Measurements from ENCODE around the gene NDUFA9. TPM values are rescaled to one million over a fixed set of nuclear protein-coding genes. Genes with fewer than 3 reads are reported as not detected.

The NDUFA9 gene
- total and polyA plus RNA-seq, 2 of the 13 experiments (the other 11 are each of a cell fraction or from before 2014, with no cell fraction given) = 68.0 to 150 TPM

GRCh38 chr12:4690760-4691159 lies 41.8 kb downstream of the NDUFA9 start:
- intact Hi-C loops (cut with micrococcal nuclease; ENCODE audit: unreplicated experiment) (no loop called here), in situ Hi-C loops (cut with HindIII; ENCODE audit: extremely low pct_ligation_motif_present, low pct_unique_long_range_greater_than_20kb) (no loop called here)
- no peak for DNase-seq (ENCODE audit: low spot score)
- H3K36me3 ChIP-seq (replicated peaks in 1 of 2; ENCODE audit: control insufficient read depth in 1 of 2, insufficient read depth in 2 of 2, low read length in 2 of 2) = peaks cover 3 to 24% of the 10 kb centered on the region in 2 experiments
- no peaks in the 10 kb centered on the region for H4K20me1 ChIP-seq (ENCODE audit: insufficient read depth, low read length)
- no peaks in the 10 kb centered on the region for H3K4me1 ChIP-seq (ENCODE audit: insufficient read depth, low read length)
- H3K79me2 ChIP-seq (ENCODE audit: insufficient read depth, low read length) = no peaks in the 10 kb centered on the region
- H3K9me3 ChIP-seq (ENCODE audit: low read length) = no peaks in the 10 kb centered on the region
- ChIA-PET CTCF (ENCODE audit: low intra/inter-chr PET ratio, low total read pairs) (no interaction called here), POLR2A (no interaction called here)
- H2AFZ ChIP-seq (ENCODE audit: low read length) = no peak overlapping the region
- 99% methylated on average over 5 of the region's 5 CpGs for WGBS (ENCODE audit: low lambda C conversion rate)
- no peak overlapping the region for H3K9ac ChIP-seq (ENCODE audit: insufficient read depth, low read depth, low read length)
- no peak for FAIRE-seq
- H3K4me2 ChIP-seq (ENCODE audit: low read depth, low read length) = no peak overlapping the region
- TF ChIP-seq ZNF34 (CRISPR knock-in tag; IDR thresholded peaks at IDR 0.05; ENCODE audit: borderline replicate concordance) (no peak), THAP9 (CRISPR knock-in tag; IDR thresholded peaks at IDR 0.05; ENCODE audit: borderline replicate concordance) (no peak), ZNF552 (CRISPR knock-in tag; IDR thresholded peaks at IDR 0.05; ENCODE audit: borderline replicate concordance) (no peak), ZNF234 (CRISPR knock-in tag; conservative IDR thresholded peaks at IDR 0.05) (no peak), SRSF4 (IDR thresholded peaks at IDR 0.05; ENCODE audit: low read depth, low read length, poor library complexity, severe bottlenecking) (no peak), ZFY (CRISPR knock-in tag; IDR thresholded peaks at IDR 0.05) (no peak), ZNF468 (CRISPR knock-in tag; IDR thresholded peaks at IDR 0.05) (no peak), ZNF557 (CRISPR knock-in tag; IDR thresholded peaks at IDR 0.05) (no peak)
- no peaks in the 10 kb centered on the region for H3K27me3 ChIP-seq (ENCODE audit: control insufficient read depth in 1 of 2, insufficient read depth in 2 of 2, low read length in 2 of 2)
- no peak overlapping the region for H3K27ac ChIP-seq (ENCODE audit: extremely low read length, insufficient read depth, low read length)
- no peak overlapping the region for H3K4me3 ChIP-seq (replicated peaks in 1 of 3; ENCODE audit: insufficient read depth in 1 of 3, low read depth in 2 of 3, low read length in 3 of 3)
- no peak for ATAC-seq
- BruUV-seq (replicated peaks) = no TSS peak

Other genes with a start within 250 kb of the NDUFA9 start
- not detected in 2 replicates for gene FGF6, start 203.3 kb upstream of the NDUFA9 start, total RNA-seq (2016; rRNA removed; fragmentation: Illumina TruSeq; extraction: Trizol)
- not detected in 2 replicates for gene FGF6, start 203.3 kb upstream of the NDUFA9 start, polyA plus RNA-seq (2011; rRNA removed)
- gene RAD51AP1, start 110.2 kb upstream of the NDUFA9 start, total RNA-seq (2016; rRNA removed; fragmentation: Illumina TruSeq; extraction: Trizol) = 49.3 and 79.3 TPM in 2 replicates
- gene RAD51AP1, start 110.2 kb upstream of the NDUFA9 start, polyA plus RNA-seq (2011; rRNA removed) = 6.7 and 16.6 TPM in 2 replicates
- 40.2 and 47.4 TPM in 2 replicates for gene DYRK4, start 86.9 kb upstream of the NDUFA9 start, total RNA-seq (2016; rRNA removed; fragmentation: Illumina TruSeq; extraction: Trizol)
- 27.9 and 29.4 TPM in 2 replicates for gene DYRK4, start 86.9 kb upstream of the NDUFA9 start, polyA plus RNA-seq (2011; rRNA removed)
- gene AKAP3, start 63 bp upstream of the NDUFA9 start, total RNA-seq (2016; rRNA removed; fragmentation: Illumina TruSeq; extraction: Trizol) = 0.49 and 0.84 TPM in 2 replicates
- 0.09 and 0.22 TPM in 2 replicates for gene AKAP3, start 63 bp upstream of the NDUFA9 start, polyA plus RNA-seq (2011; rRNA removed)
- gene GALNT8, start 71.3 kb downstream of the NDUFA9 start, total RNA-seq (2016; rRNA removed; fragmentation: Illumina TruSeq; extraction: Trizol) = not detected in 2 replicates
- gene GALNT8, start 71.3 kb downstream of the NDUFA9 start, polyA plus RNA-seq (2011; rRNA removed) = 0.05 and 0.45 TPM in 2 replicates